ENCODE results near the gene ZNF48.
A peak's percentile ranks its signal among the peaks of the same experiment; 100 is the strongest.

Gene ZNF48

DNA sequence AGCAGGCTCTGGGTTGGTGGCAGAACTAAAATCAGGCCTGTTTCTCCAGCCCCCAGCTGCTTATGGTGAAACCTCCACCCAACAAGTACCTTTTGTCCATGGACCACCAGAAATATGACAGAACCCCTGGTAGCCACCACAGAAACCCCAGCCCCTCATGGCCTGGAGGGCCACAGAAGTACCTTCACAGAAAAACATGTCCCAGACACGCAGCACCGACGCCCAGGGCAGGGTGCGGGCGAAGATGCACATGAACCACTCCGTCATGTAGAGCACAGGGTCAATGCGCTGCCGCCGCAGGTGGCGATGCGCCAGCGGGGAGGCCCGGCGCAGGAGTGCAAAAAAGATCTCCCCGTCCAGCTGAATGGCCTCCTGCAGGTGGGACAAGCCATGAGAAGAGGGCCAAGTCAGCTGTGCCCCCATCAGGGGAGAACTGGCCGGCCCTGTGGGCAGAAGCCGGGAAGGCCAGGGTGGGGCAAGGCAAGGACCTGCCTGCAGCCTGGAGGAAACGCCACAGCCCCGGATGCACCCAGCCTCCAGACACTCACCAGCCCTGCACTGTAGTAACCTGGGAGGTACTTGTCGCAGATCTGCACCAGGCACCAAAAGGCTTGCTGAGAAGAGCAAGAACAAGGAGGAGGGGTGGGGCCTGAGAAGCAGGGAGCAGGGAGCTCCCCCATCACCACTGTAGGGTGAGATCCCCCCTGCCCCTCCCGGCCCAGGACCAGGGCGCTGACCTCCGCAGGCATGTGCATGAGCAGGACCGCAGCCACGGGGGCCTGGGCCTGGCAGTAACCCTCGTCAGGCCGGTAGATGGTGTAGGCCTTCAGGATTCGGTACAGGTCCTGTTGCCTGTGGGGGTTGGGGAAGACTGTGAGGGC, 36.0 kb upstream of the ZNF48 start:
- DNase-seq (ENCODE audit: low read depth), result no peak

DNA sequence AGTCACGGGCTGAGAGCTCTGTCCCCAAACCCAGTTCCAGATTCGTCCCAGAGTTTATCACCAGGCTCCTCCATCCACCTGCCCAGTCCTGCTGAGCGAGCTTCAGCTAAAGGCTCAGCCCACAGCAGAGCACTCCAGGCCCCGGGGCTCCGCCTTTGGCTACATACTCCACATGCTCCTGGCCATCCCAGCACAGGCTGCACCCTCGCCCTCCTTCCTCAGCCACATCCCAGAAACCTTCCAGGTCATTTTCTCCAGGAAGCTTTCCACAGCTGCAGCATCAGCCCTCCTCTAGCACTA, 35.4 kb upstream of the ZNF48 start:
- no peak for DNase-seq (ENCODE audit: low read depth)

DNA sequence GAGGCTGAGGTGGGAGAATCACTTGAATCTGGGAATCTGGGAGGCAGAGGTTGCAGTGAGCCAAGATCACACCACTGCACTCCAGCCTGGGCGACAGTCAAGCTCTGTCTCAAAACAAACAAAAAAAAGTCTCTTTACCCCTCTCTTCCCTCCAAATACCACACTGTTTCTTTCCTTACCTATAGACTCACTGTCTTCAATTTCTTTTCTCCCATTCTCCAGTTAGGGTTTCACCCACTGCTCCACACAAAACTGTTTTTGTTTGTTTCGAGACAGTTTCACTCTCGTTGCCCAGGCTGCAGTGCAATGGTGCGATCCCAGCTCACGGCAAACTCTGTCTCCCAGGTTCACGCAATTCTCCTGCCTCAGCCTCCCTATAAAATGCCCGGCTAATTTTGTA, 34.0 kb upstream of the ZNF48 start:
- no peak for DNase-seq (ENCODE audit: low read depth)

DNA sequence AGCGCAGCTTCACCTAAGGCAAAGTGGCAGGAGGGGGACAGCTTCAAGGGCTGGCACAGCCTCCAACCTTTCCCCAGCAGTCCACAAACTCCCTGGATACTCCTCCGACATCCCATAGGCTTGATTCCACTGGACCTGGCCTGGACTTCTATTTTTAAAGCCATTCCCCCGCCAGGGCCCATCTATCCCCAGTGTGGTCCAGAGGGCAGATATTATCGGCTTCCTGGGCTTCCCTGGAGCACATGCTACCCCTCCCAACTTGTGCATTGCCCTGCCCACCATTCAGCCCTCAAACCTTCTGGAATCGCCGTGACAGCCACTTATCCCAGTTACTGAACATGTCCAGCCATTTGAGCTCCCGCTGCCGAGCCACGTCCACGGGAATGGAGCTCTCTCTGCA, 30.0 kb upstream of the ZNF48 start:
- DNase-seq (ENCODE audit: low read depth), result no peak

DNA sequence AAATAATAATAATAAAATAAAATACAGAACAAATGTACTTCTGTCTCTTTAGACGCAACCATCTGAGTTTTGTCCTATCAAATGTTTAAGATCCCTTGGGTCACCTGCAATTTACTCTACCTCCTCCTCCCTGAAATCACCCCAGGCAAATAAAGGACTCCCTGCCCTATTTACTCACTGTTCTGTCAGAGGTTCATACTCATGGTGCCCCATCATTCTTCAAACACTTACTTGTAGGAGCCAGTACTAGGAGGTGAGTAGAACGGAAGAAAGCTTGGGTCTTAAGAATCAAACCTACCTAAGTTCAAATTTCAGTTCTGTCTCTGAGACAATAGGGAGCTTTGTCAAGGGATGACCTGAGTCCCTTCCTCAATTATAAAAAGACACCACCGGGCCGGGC, 28.7 kb upstream of the ZNF48 start:
- DNase-seq (ENCODE audit: low read depth), result no peak

DNA sequence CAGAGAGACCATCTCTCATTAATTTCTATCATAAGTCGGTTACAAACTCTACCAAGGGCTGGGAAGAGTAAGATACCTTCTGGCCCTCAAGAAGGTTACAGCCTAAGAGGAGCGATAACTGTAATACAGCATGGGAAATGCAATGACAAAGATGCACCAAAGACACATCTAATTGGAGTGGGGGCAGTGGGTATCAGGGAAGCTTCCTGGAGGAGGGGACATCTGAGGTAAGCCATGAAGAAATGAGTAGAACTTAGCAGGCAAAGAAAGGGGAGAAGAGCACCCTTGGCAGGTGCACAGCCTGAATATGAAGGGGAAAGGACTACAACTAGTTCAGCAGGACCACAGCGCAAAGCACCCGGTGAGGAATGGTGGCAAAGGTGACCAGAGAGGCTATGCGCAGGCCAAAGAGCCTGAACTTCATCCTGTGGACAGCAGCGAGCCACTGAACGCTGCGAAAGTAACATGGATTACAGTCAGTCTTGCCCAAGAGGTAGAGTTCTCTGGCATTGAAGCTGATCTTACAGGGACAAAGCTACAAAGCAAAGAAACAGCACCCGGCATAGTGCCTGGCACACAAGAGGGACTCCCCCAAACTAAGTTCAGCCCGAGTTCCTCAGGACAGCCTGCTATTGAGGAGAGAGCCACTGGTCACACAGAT, 27.7 kb upstream of the ZNF48 start:
- no peak for DNase-seq (ENCODE audit: low read depth)

DNA sequence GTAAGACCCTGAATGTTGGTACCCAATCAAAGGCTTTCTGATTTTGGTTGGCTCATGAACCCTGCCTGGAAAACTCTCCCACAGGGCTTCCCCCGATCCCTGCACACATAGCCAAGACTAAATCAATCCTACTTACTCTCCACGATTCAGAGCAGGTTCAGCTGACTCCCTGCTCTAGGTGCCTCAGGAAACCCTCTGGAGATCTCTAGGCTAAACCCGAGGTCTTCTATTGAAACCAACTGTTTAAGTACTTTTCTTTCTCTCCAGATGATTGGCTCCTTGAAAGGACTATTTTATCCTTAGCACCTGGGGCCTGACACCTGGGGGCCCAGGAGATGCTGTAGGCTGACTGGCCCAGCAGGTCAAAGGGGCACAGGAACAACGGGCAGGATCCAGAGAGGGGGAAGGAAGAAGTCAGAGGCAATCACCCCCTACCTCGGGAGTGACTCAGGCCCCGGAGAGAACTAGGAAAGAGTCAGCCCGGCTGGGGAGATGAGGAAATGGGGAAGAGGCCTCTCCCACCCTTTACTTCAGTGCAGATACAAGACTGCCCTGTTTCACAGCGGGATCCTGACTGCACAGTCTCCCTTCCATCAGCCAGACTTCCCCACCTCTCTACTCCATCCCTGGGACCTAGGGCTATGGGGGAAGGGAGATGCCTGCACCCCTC, 27.0 kb upstream of the ZNF48 start:
- DNase-seq (ENCODE audit: low read depth), result no peak

DNA sequence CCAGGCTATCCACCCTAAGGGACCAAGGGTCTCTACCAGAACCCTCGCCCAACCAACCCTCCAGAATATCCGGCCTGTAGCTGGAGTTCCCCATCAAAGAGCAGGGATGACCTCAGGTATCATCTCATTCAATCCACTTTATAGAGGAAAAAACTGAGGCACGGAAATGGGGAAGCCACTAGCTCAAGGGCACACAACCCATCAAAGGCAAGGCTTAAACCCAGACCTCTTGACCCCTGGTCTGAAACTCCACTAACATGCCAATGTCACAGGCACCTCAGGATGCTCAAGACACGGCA, 26.5 kb upstream of the ZNF48 start:
- no peak for DNase-seq (ENCODE audit: low read depth)

DNA sequence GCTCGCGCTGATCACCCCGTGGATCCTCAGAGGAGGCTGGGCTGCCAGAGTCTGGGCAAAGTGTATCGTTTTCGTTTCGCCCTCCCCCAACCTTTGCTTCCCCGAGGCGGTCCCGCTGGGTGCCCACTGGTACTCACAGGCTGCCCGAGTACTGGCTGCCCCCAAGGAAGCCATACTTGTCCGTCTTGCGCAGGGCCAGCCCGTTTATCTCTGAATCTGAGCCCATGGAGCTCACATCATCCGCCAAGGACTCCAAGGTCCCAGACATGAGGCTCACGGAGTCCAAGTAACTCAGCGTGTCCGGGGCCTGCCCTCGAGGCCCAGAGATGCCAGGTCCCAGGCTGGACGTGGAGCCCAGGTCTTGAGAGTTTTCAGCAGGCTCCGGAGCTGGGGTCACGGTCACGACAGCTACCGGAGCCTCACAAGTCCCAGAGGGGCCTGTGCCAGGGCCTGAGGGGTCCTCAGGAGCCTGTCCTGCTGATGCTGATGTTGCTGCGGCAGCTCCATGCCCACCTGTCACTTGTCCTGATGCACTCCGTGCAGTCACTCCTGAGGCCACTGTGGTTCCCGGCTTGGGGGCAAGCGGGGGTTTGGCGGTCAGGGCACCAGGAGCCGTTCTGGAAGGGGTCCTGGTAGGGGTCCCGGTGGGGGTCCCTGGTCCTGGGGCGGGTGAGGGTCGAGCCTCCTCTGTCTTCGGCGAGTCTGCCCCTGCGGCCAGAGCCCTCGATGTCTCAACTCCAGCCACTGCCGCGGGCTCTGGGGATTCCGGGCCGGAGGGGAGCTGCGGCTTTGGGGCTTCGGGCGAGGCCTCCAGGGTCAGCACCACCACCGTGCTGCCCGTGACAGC, 25.9 kb upstream of the ZNF48 start:
- no peak for DNase-seq (ENCODE audit: low read depth)

DNA sequence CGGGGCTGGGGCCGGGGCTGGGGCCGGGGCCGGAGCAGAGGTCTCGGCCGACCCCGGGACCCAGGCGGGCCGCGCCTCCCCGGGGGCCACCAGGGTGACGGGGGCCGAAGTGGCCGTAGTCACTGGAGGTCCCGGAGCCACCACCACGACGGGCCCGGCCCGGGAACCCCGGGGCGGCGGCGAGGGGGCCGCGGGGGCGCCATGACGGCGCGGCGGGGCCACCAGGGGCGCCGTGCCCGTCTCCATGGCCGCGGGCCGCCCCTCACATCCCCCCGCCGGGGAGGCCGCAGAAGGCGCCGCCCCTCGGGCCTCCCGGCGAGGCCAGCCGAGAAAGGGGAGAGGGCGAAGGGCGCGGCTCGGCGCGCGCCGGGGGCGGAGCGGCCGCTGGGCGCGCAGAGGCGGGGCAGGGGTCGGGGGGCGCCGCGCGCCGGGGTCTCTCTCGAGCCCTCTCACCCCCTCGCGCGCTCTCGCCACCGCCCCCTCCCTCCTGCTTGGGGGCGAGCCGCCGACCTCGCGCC, 25.2 kb upstream of the ZNF48 start:
- no peak for DNase-seq (ENCODE audit: low read depth)

DNA sequence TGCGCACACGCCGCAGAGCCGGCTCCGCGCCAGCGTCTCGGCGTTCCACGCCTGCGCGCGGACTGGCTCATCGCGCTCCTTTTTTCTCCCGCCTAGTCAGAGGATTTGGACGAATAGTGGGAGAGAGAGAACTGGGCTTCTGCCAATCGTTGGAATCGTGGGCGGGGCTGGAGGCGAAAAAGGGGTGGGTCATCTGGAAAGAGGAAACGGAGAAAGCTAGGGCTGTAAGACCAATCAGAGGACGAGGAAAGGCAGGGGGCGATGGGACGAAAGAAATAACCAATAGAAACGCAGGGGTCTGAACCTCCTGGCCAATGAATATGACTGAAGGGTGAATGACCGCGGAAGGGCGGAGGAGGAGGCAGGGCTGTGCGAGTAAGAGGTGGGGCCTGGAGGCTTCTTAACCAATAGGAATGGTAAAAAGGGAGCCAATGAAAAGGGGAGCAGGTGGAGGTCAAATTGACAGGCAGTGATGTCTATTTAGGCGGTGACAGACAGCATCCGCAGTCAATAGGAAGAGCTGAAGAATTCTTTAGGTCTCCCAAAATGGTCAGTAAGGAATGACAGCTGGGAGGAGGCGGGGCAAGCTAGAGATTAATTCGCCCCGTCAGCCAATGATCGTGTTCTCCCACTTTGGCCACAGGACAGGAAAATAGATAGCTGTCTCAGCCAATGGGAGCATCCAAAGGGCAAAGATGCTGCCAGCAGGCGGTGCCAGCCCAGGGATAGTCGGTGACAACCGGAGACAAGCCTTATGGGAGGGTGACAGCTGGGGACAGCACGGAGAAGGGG, 24.6 kb upstream of the ZNF48 start, which contains the start of gene TBC1D10B:
TSS of gene TBC1D10B (minus strand) at position 39 of the 792 bp plus-strand sequence. CDS start 311 bp downstream, outside the sequence.
- DNase-seq (ENCODE audit: low read depth), result peak; percentile 100

DNA sequence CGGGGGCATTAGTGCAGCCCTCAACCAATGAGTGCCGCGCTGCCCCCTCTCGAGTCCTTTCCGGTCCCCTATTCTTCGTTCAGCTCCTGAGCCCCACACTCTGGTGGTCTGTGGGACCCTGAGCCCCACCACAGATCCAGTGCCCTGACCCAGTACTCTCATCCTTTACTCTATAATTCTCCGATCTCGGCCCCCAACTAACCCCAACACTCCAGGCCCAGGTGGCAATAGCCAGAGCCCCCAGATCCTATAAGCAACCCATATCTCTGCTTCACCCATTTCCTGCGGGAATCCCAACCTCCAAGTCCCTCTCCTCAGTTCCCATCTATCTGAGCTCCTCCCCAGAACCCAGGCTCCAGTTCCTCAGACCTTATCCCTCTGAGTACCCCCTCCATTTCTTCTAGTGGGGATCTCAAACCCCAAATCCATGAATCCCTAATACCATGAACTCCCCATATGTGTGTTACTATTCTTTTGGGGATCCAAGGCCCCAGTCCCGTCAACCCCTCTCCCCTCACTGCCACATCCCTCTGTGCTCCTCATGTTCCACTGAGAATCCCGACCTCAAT, 23.9 kb upstream of the ZNF48 start:
- no peak for DNase-seq (ENCODE audit: low read depth)

DNA sequence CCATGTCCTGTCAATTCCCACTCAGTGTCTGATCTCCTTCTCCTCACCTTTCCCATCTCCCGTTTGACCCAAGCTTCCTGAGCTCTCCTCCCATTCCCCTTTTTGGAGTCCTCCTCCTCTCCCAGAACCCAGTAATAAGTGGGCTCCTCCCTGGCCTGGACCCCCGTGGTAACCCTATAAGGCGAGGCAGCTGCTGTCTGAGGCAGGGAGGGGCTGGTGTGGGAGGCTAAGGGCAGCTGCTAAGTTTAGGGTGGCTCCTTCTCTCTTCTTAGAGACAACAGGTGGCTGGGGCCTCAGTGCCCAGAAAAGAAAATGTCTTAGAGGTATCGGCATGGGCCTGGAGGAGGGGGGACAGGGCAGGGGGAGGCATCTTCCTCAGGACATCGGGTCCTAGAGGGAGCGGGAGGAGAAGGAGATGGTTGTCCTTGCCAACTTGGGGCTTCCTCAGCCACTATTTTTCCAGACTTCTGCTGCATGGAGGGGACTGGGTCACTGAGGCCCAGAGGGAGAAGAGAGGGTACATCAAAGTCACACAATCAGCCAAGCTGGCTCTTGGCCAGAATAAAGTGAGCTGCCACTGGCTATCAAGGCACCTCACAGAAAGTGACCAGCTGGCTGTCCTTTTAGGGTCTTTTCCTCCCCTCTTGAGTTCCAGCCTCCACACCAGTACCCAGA, 23.0 kb upstream of the ZNF48 start:
- DNase-seq (ENCODE audit: low read depth), result no peak

DNA sequence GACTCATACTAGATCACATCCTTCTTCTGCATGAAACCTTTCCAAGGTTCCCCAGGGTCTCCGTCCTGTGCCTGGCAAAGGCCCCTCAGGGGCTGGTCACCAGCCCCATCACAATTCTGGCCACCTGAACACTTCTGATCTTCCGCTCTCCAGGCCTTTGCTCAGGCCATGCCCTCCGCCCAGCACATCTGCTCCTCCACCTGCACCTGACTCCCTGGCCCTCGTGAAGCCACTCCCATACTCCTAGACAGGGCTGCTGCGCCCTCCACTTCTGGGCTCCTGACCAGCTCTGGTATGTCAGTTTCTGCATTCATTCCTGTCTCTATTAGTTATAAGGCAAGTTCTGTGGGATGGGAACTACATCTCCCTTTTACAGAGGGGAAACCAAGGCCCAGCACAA, 22.5 kb upstream of the ZNF48 start:
- no peak for DNase-seq (ENCODE audit: low read depth)

DNA sequence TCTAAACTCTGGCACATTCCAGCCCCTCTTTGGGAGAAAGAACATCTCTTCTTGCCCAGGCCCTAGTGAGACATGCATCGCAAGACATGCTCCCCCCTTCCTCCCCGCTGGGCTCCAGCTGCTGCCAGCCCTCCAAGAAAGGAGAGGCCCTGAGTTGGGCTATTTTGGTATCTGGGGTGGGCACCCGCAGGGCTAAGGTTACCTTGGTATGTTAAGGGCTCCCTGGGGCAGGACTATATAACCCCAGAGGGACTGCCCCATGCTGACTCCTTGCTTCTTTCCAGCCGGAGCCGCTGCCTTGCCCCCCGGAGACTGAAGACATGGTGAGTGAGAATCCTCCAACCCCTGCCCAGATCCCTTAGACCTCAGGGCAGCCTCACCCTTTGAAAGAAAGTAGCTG, 20.7 kb upstream of the ZNF48 start, which contains the start of gene MYL11:
TSS of gene MYL11 (plus strand) at position 265 of the 400 bp plus-strand sequence. CDS start at position 321, 56 bp downstream.
- no peak for DNase-seq (ENCODE audit: low read depth)

DNA sequence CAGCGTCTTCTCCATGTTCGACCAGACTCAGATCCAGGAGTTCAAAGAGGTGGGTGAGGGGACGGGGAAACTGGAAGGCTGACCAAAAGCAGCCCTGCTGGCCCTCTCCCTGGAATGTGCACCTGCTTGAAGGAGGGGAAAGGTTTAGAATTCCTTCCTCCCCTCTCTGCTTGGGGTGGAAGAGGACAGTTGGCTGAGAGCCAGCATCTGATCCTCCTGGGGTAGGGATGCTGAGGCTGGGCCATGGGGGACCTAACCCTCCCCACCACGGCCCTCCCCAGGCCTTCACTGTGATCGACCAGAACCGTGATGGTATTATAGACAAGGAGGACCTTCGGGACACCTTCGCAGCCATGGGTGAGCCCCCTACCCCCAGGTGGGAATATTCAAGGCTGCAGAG, 19.4 kb upstream of the ZNF48 start:
- no peak for DNase-seq (ENCODE audit: low read depth)

DNA sequence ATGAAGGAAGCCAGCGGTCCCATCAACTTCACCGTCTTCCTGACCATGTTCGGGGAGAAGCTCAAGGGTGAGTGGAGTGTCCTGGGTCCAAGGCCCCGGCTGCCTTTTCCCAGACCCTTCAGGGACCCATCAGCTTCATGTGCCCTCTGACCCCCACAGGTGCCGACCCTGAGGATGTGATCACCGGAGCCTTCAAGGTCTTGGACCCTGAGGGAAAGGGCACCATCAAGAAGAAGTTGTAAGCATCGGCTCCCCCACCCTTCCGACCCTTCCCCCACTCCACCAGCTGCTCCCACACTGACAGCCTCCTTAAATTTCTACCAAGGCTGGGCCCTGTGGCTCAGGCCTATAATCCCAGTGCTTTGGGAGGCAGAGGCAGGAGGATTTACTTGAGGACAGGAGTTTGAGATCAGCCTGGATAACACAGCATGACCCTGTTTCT, 18.7 kb upstream of the ZNF48 start:
- DNase-seq (ENCODE audit: low read depth), result no peak

DNA sequence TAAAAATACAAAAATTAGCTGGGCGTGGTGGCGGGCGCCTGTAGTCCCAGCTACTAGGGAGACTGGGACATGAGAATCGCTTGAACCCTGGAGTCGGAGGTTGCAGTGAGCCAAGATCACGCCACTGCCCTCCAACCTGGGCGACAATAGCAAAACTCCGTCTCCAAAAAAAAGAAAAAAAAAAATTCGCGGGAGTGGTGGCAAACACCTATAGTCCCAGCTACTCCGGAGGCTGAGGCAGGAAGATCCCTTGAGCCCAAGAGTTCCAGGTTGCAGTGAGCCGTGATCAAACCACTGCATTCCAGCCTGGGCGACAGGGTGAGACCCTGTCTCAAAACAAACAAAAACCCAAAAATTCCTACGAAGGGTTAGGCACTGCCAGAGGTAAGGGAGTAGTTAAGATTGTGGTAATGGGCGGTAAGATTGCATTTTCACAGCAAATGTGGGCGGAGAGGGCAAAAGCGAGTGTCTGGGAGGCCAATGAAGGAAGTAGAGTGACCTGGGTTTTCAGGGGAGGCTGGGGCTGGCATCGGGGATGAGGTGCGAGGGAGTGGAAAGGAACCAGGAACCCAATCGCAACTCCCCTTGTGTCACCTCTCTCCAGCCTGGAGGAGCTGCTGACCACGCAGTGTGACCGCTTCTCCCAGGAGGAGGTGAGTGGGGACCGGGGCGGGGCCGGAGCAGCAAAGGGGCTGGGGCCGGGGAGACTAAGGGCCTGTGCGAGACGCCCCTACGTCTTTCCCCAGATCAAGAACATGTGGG, 18.0 kb upstream of the ZNF48 start:
- DNase-seq (ENCODE audit: low read depth), result no peak

DNA sequence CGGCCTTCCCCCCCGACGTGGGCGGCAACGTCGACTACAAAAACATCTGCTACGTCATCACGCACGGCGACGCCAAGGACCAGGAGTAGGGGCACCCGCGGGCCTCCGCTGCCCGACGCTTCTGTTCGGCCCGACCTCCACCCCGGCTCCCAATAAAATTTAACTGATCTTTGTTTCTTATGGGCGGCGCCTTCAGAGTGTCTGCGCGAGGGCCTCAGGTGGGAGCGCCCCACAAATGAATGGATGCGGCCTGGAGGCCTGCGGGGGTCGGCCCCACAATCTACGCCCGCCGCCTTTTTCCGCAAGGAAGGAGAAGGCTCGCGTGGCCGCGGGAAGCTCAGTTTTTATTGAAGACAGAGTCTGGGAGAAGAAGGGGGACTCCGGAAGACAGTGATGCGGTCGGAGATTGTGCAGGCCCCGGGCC, 17.4 kb upstream of the ZNF48 start:
- no peak for DNase-seq (ENCODE audit: low read depth)
